GM20000 (cell line): ENCODE data around the gene MPV17.

Experiments
- DNase-seq: peaks from one replicate; pipeline ENCODE4 v3.0.0; 2012; ENCODE audit warnings: low spot score
- TF ChIP-seq, protein P1 (sequence below): IDR thresholded peaks from 2 replicates; pipeline ENCODE4 v1.5.1; 2012; ENCODE audit warnings: mild to moderate bottlenecking, control low read depth; ENCODE audit errors: extremely low read depth, missing control alignments

MPV17 gene

DNA sequence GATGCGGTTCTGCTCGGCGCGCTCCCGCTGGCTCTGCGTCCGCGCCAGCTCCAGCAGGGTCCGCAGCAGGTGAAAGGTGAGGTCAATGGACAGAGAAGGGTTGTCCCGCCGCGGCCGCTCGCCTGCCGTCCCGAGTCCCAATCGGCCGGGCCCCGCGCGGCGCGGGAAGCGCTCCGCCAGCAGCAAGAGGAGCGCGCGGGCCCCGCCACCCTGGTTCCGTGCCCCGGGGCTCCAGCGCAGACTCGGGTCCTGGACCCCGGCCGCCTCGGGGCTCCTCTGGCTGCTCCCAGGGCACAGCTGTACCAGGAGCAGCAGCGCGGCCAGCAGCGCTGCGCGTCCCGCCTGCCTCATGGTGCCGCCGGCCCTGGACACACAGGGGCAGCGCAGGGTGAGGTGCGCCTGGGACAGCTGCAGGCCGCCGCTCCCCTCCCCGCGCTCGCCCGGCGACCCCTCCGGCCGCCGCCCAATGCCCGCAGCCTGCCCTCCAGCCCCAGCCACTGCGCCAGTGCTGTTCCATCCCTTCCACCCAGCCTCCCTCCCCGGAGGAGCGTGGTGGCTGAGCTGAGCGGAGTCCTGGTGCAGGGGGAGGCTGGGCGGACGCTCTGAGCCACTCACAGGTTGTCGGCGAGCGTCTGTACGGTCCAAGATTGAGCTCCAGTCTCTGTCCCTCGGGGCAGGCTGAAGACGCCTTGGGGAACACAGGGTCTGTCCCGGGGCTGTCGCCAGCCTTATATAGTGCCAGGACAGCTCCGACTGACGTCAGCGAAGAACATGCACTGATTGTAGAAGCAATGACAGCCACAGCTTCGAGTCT is 15.1 kb downstream of the MPV17 start:
- DNase-seq, result no peak
- TF ChIP-seq, protein P1, sequence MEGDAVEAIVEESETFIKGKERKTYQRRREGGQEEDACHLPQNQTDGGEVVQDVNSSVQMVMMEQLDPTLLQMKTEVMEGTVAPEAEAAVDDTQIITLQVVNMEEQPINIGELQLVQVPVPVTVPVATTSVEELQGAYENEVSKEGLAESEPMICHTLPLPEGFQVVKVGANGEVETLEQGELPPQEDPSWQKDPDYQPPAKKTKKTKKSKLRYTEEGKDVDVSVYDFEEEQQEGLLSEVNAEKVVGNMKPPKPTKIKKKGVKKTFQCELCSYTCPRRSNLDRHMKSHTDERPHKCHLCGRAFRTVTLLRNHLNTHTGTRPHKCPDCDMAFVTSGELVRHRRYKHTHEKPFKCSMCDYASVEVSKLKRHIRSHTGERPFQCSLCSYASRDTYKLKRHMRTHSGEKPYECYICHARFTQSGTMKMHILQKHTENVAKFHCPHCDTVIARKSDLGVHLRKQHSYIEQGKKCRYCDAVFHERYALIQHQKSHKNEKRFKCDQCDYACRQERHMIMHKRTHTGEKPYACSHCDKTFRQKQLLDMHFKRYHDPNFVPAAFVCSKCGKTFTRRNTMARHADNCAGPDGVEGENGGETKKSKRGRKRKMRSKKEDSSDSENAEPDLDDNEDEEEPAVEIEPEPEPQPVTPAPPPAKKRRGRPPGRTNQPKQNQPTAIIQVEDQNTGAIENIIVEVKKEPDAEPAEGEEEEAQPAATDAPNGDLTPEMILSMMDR, result no peak

DNA sequence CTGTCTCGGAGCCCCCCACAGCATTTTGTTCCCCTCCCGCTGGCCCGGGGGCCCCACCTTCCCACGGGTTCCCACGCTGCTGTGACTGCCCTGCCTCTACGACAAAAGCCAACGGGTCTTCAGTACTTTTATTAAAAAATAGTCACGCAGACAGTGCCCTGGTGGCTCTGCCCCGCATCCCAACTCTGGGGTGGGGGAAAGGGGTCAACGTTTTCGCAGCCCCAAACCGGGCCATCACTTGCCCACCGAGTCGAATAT is 15.7 kb downstream of the MPV17 start:
- DNase-seq, result no peak
- TF ChIP-seq, protein P1, result no peak

DNA sequence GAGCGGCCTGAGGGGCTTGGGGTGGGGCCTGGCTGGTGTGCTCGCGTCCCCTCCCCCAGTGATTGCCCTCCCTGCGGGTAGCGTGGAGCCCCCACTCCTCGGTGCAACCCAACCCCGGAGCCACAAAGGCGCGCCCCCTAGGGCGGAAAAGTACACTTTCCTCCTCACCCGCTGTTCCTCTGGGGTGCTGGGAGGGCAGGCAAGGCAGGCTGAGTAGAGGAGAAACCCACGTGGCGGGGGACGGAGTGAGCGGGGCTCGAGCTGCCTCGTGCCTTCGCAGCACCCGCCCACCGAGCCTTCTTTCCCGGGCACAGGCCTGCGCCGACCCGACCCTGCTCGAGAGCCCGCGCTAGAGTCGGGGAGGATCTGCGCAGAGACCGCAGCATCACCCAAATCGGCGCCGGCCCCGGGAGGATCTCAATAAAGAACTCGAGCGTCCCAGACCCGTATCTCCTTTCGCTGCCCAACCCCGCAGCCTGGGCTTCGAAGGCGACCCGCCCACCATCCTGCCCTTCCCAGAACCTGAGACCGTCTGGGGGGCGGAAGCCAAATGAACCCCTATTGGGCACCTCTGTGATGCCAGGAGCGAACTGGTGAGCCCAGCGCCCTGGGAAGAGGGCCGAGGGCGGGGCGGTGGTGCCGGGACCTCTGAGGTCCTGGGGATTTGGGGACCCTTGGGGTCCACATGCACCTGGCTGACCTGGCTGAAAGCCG is 16.2 kb downstream of the MPV17 start:
- peak; percentile 61 for DNase-seq
- TF ChIP-seq, protein P1, result no peak

DNA sequence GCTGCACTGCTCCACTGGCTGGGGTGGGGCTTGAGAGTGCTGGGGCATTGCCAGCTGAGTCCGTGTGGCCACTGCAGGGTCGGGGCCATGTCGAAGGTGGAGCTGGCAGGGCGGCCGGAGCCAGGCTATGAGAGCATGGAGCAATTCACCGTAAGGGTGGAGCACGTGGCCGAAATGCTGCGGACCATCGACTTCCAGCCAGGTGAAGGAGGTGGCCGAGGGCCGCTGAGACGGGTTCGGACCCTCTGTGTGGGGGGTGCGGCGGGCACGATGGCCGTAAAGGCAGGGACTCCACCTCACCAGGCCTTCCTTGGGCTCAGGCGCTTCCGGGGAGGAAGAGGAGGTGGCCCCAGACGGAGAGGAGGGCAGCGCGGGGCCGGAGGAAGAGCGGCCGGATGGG is 16.8 kb downstream of the MPV17 start:
- no peak for DNase-seq
- TF ChIP-seq, protein P1, result no peak

DNA sequence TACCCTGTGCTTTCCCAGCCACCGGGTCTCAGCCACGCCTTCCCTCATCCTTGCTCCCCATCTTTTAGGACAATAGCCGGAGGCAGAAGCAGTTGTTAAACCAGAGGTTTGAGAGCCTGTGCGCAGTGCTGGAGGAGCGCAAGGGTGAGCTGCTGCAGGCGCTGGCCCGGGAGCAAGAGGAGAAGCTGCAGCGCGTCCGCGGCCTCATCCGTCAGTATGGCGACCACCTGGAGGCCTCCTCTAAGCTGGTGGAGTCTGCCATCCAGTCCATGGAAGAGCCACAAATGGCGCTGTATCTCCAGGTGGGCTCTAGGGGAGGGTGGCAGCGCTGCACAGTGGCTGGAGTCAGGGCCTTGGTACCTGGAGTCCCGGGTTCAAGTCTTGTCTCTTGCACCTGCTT is 17.4 kb downstream of the MPV17 start:
- TF ChIP-seq, protein P1, result no peak
- DNase-seq, result no peak

DNA sequence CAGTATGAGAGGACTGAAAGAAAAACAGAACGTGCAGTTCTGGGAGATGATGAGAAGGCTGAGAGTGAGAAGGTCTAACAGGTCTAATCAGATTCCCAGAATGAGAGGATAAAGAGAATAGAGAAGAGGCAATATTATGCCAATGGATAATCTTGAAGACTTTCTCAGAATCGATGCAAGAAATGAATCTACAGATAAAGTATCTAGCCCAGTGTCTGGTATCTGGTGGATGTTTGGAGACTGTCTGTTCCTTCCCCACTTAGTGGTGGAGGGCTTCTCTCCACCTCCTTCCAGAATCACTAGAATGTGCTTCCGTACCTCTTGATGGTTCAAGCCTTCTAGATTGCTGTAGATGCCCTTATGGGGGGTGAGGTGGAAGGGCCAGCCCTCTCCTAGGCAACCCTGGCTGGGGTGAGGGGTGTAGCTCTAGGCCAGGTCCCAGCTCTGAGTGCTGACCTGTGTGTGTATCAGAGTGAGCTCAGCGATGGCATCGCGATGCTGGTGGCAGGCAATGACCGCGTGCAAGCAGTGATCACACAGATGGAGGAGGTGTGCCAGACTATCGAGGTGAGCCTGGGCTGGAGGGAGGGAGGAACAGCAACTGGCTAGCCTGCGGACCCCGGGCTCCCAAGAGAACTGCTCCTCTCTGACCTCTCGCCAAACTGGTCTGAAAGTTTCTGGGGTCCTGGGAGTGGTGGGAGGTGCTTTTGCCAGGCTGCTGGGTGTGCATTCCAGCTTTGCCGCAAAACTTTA is 18.2 kb downstream of the MPV17 start:
- DNase-seq, result no peak
- TF ChIP-seq, protein P1, result no peak
